ENCODE data around the gene GRIN1. TPM values are rescaled to one million over a fixed set of nuclear protein-coding genes. Genes with fewer than 3 reads are reported as not detected.

GRIN1 gene
- total RNA-seq, 4 donors from 2014 or later = not detected

DNA sequence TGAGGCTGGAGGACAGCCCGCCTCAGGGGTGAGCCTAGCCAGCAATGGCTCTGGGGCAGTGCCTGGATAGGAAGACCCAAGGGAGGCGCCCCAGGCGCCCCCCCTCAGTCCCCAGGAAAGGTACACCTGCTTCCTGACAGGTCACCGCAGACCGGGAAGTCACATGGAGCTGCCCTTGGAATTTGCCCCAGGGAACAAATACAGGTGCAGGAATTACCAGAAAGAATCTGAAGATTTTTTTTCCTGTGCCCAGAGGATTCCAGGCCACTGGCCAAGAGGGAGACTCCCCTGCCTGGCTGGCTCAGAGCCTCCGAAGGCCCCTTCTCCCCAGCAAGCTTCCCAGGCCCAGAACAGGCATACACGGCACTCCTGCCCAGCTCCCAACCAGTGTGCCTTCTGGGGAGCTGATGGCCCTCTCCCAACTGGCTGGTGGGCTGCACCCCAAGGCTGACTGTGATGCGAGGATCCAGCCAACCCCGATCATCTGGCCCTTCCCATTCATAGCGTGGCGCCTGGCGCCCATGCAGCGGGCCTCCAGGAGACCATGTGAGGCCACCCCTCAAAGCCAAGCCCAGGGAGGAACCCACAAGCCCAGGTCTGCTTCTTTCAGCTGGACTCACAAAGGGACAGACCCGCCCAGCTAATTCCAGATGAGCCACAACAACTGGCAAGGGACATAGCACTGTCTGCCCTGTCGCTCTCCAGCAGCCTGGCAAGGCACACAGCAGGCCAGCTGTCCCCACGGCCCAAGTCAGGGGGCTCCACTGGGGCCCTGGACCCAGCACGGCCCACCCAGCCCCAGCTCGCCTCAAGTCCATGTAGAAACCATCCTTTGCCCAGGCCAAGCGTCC is 59.3 kb downstream of the GRIN1 start:
- TF ChIP-seq, protein P1, sequence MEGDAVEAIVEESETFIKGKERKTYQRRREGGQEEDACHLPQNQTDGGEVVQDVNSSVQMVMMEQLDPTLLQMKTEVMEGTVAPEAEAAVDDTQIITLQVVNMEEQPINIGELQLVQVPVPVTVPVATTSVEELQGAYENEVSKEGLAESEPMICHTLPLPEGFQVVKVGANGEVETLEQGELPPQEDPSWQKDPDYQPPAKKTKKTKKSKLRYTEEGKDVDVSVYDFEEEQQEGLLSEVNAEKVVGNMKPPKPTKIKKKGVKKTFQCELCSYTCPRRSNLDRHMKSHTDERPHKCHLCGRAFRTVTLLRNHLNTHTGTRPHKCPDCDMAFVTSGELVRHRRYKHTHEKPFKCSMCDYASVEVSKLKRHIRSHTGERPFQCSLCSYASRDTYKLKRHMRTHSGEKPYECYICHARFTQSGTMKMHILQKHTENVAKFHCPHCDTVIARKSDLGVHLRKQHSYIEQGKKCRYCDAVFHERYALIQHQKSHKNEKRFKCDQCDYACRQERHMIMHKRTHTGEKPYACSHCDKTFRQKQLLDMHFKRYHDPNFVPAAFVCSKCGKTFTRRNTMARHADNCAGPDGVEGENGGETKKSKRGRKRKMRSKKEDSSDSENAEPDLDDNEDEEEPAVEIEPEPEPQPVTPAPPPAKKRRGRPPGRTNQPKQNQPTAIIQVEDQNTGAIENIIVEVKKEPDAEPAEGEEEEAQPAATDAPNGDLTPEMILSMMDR (IDR thresholded peaks at IDR 0.05; ENCODE audit: low read depth) = no peak

DNA sequence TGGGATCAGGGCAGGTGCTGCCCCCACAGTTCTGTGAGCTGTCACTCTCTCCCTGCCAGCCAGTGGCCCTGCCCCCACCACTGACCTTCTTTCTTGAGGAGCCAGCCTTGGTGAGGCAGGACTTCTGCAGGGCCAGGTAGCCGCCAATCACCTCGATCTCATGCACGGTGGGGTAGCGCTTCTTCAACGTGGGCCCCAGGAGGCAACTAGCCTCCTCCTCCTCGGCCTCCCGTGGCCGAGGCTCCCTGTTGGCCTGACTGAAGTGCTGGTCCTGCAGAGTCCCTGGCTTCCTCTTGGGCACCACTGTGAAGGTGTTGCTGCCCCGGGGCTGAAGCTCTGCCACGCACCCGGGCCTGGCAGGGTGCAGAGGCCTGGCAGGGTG is 59.9 kb downstream of the GRIN1 start:
- TF ChIP-seq, protein P1 (IDR thresholded peaks at IDR 0.05; ENCODE audit: low read depth) = no peak

DNA sequence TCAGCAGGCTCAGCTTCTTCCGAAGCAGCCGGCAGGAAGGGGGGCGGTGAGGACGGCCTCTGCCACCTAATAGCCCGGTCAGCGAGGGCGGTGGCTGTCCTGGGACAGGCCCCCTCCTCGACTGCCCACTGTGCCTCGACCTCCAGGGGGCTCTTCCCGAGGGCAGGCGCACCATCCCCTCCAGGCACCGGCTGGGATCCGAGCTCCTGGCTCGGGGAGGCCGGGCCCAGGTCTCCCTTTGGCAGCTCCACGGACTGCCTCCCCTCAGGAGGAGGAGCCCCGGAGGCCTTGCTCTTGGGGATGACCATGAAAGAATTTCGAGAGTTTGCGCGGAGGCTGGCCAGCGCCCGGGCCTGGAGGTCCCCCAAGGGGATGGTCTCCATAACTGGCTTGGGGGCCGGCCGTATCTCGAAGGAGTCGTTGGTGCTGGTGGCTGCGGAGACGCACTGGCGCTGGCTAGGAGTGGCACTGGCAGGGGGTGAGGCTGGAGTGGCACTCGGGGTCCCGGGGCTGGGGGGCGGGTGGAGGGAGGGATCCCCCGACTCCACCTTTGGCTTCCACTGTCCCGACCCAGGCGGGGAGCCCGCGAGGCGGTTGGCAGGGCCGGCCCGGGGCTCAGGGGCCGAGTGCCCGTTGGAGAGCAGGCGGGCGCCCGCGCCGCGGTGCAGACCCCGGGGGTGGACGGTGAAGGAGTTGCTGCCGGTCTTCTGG is 60.6 kb downstream of the GRIN1 start:
- TF ChIP-seq, protein P1 (IDR thresholded peaks at IDR 0.05; ENCODE audit: low read depth) = no peak

DNA sequence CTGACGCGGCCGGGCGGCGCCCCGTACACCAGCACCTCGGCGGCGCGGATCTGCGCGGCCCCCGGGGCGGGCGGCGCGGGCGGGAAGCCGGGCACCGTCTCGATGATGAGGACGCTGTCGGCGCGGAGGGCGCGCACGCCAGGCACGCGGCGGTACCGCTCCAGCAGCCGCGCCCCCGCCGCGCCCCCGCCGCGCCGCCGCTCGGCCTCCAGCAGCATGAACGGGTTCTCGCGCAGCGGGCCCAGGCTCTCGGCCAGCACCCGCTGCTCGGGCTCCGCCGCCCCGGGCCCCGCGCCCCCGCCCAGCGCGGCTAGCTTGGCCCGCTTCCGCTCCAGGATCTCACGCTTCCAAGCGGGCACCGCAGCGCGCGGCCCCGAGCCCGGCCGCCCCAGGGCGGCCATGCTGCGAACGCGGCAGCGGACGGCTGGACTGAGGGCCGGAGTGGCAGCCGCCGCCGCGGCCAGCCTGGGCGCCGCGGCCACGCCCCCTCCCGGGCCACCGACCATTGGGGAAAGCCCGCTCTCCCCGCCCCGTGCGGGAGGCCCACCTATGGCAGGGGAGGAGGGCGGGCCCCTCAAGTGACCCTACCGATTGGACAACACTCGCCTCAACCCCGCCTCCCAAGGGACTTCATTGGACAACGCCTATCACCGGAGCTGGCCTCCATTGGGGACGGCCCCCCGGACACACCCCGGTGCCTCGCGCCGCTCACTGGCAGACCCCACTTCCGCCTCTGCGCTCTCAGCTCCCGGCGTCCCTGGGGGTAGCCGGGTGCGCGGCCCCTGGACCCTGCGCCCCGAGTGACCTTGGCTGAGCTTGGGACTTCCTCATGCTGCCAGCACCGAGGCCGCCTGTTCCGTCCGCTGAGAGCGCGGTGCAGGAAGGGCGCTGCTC is 61.6 kb downstream of the GRIN1 start, which contains the start of gene TPRN:
TSS of gene TPRN (minus strand) at position 431 of the 894 bp plus-strand sequence. CDS start at position 401, 30 bp downstream.
- TF ChIP-seq, protein P1 (IDR thresholded peaks at IDR 0.05; ENCODE audit: low read depth) = no peak

DNA sequence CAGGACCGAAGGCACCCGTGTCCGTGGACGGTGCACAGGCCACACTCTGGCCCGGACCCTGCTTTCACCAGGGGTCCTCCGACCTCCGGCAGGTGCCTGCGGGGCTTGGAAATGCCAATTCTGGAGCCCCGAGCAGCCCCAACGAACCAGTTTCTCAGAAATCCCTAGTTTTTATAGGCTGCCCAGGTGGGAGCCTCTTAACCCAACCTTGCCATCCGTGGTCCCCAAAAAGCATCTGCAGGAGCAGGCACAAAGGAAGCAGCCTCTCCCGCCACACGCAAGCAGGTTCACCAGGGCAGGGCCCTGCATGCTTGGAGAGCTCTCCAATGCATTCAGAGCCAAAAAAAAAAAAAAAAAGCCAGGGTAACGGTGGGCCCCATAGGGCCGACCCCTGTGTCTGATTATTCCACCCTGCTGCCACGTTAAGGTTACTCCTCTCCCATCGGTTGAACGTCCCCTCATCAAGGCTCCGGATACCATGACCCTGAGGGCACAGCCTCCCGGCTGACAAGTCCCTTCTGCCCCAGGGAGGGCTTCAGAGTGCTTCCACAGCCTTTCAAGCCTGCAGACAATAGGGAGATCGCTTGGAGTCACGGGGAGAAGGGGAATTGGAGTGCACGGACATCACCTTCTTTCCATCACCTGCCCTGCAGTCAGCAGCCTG is 62.4 kb downstream of the GRIN1 start:
- TF ChIP-seq, protein P1 (IDR thresholded peaks at IDR 0.05; ENCODE audit: low read depth) = no peak

DNA sequence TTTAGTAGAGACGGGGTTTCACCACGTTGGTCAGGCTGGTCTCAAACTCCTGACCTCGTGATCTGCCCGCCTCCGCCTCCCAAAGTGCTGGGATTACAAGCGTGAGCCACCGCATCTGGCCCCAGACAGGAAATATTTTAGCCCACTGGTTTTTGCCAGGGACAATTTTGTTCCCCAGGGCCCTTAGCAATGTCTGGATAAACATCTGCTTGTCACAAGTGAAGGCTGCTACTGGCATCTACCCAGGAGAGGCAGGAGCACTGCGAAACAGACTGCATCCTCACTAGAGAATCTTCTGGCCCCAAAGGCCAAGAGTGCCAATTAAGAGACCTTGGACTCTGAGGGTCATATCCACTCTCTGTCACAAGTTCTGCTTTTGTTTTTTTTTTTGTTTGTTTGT is 64.0 kb downstream of the GRIN1 start:
- TF ChIP-seq, protein P1 (IDR thresholded peaks at IDR 0.05; ENCODE audit: low read depth) = no peak

Data from subcutaneous adipose tissue (tissue), 4 donors.